H9 (cell line): Measurements from ENCODE around the gene LAMA5. TPM values are rescaled to one million over a fixed set of nuclear protein-coding genes. Genes with fewer than 3 reads are reported as not detected.

Source experiments
- DNase-seq: peaks from one replicate; pipeline ENCODE4 v3.0.0-alpha.2; 2017
- H2AFZ ChIP-seq: one replicate; pipeline ENCODE4 v1.6.1; 2013; ENCODE audit warnings: mild to moderate bottlenecking, low read length, control low read depth, moderate library complexity
- H2AK5ac ChIP-seq: 2 replicates; pipeline ENCODE4 v1.6.1; 2013; ENCODE audit warnings: low read length, control low read depth, mixed read lengths; ENCODE audit not compliant: insufficient read length
- H2BK120ac ChIP-seq: one replicate; pipeline ENCODE4 v1.6.1; 2013; ENCODE audit warnings: low read depth, mild to moderate bottlenecking, low read length, control low read depth, inconsistent platforms; ENCODE audit not compliant: poor library complexity, severe bottlenecking
- H2BK12ac ChIP-seq: 2 replicates; pipeline ENCODE4 v1.6.1; 2013; ENCODE audit warnings: low read length, control low read depth, mixed read lengths, low read depth; ENCODE audit not compliant: insufficient read length
- H2BK15ac ChIP-seq: 2 replicates; pipeline ENCODE4 v1.6.1; 2013; ENCODE audit warnings: low read depth, low read length, control low read depth
- H2BK20ac ChIP-seq: one replicate; pipeline ENCODE4 v1.6.1; 2013; ENCODE audit warnings: low read depth, mild to moderate bottlenecking, low read length, control low read depth, inconsistent platforms; ENCODE audit not compliant: poor library complexity, severe bottlenecking
- H2BK5ac ChIP-seq: 2 replicates; pipeline ENCODE4 v1.6.1; 2013; ENCODE audit warnings: low read length, control low read depth, mixed read lengths; ENCODE audit not compliant: insufficient read length
- H3K14ac ChIP-seq: 2 replicates; pipeline ENCODE4 v1.6.1; 2013; ENCODE audit warnings: low read length, control low read depth; ENCODE audit not compliant: insufficient read depth
- H3K18ac ChIP-seq: 2 replicates; pipeline ENCODE4 v1.6.1; 2013; ENCODE audit warnings: low read depth, mild to moderate bottlenecking, mixed read lengths, low read length, control low read depth; ENCODE audit not compliant: insufficient read length
- H3K23ac ChIP-seq: 2 replicates; pipeline ENCODE4 v1.6.1; 2013; ENCODE audit warnings: low read length, control low read depth, mixed read lengths, low read depth; ENCODE audit not compliant: insufficient read length
- H3K23me2 ChIP-seq: 2 replicates; pipeline ENCODE4 v1.6.1; 2013; ENCODE audit warnings: low read depth, mild to moderate bottlenecking, mixed read lengths, low read length, control low read depth; ENCODE audit not compliant: insufficient read length, poor library complexity, severe bottlenecking
- H3K27ac ChIP-seq: 2 replicates; pipeline ENCODE4 v1.5.1; 2013; ENCODE audit warnings: low read length, control low read depth, mixed read lengths, low read depth; ENCODE audit not compliant: insufficient read length
- H3K27me3 ChIP-seq: 2 replicates; pipeline ENCODE4 v1.6.1; 2013; ENCODE audit warnings: low read length, control low read depth, inconsistent platforms; ENCODE audit not compliant: insufficient read depth
- H3K4ac ChIP-seq: 2 replicates; pipeline ENCODE4 v1.6.1; 2013; ENCODE audit warnings: low read depth, mild to moderate bottlenecking, control low read depth, inconsistent platforms, low read length, moderate library complexity
- H3K4me1 ChIP-seq: 2 replicates; pipeline ENCODE4 v1.6.1; 2013; ENCODE audit warnings: low read length, control low read depth, inconsistent platforms; ENCODE audit not compliant: insufficient read depth
- H3K4me2 ChIP-seq: 2 replicates; pipeline ENCODE4 v1.6.1; 2013; ENCODE audit warnings: low read length, control low read depth, mixed read lengths; ENCODE audit not compliant: insufficient read length, insufficient read depth
- H3K56ac ChIP-seq: 2 replicates; pipeline ENCODE4 v1.6.1; 2013; ENCODE audit warnings: low read depth, mild to moderate bottlenecking, mixed read lengths, low read length, control low read depth; ENCODE audit not compliant: insufficient read length
- H3K79me1 ChIP-seq: 2 replicates; pipeline ENCODE4 v1.6.1; 2013; ENCODE audit warnings: low read depth, mild to moderate bottlenecking, moderate library complexity, low read length, control low read depth, inconsistent platforms; ENCODE audit not compliant: insufficient read depth, poor library complexity, severe bottlenecking
- H3K79me2 ChIP-seq: 2 replicates; pipeline ENCODE4 v1.6.1; 2013; ENCODE audit warnings: low read length, control low read depth, inconsistent platforms; ENCODE audit not compliant: insufficient read depth
- H3K9ac ChIP-seq: 2 replicates; pipeline ENCODE4 v1.6.1; 2013; ENCODE audit warnings: low read length, control low read depth, mixed read lengths; ENCODE audit not compliant: insufficient read length; ENCODE audit errors: extremely low read depth
- H3K9me3 ChIP-seq: one replicate; pipeline ENCODE4 v1.6.1; 2013; ENCODE audit warnings: low read depth, low read length, inconsistent platforms; ENCODE audit not compliant: control insufficient read depth
- H3T11ph ChIP-seq: one replicate; pipeline ENCODE4 v1.6.1; 2013; ENCODE audit warnings: mild to moderate bottlenecking, low read length, control low read depth, inconsistent platforms
- H4K20me1 ChIP-seq: one replicate; pipeline ENCODE4 v1.6.1; 2013; ENCODE audit not compliant: control insufficient read depth, insufficient read length, insufficient read depth
- H4K5ac ChIP-seq: 2 replicates; pipeline ENCODE4 v1.6.1; 2013; ENCODE audit warnings: low read depth, mild to moderate bottlenecking, mixed read lengths, low read length, control low read depth; ENCODE audit not compliant: insufficient read length
- H4K8ac ChIP-seq: replicated peaks from 2 replicates; pipeline ENCODE4 v1.6.1; 2013; ENCODE audit warnings: low read length, control low read depth, mixed read lengths, low read depth; ENCODE audit not compliant: insufficient read length
- H4K91ac ChIP-seq: 2 replicates; pipeline ENCODE4 v1.6.1; 2013; ENCODE audit warnings: low read depth, mild to moderate bottlenecking, moderate library complexity, mixed read lengths, low read length, control low read depth; ENCODE audit not compliant: insufficient read length
- H3K27ac Mint-ChIP-seq, 3 experiments: 2 replicates in 2 of 3; 3 replicates in 1 of 3; pipeline ENCODE4 v1.8.0; 2020 to 2021; ENCODE audit warnings: mixed read lengths in 3 of 3, mild to moderate bottlenecking in 1 of 3, moderate library complexity in 1 of 3
- H3K27me3 Mint-ChIP-seq: 2 replicates; pipeline ENCODE4 v1.8.0; 2021; ENCODE audit warnings: low read depth, mild to moderate bottlenecking, moderate library complexity, mixed read lengths
- H3K36me3 Mint-ChIP-seq, 3 experiments: 2 replicates in 2 of 3; 3 replicates in 1 of 3; pipeline ENCODE4 v1.8.0; 2020 to 2021; ENCODE audit warnings: low read depth in 3 of 3, mixed read lengths in 3 of 3; ENCODE audit not compliant: insufficient read depth in 1 of 3
- H3K4me1 Mint-ChIP-seq, 2 experiments: 2 replicates each; pipeline ENCODE4 v1.8.0; 2020; ENCODE audit warnings: mixed read lengths in 2 of 2
- H3K4me3 Mint-ChIP-seq, 2 experiments: 2 replicates in 1 of 2; 3 replicates in 1 of 2; pipeline ENCODE4 v1.8.0; 2020 to 2021; ENCODE audit warnings: mild to moderate bottlenecking in 2 of 2, mixed read lengths in 2 of 2, moderate library complexity in 1 of 2
- H3K9me3 Mint-ChIP-seq, 2 experiments: 2 replicates in 1 of 2; 3 replicates in 1 of 2; pipeline ENCODE4 v1.8.0; 2020; ENCODE audit warnings: mild to moderate bottlenecking in 2 of 2, mixed read lengths in 2 of 2, moderate library complexity in 1 of 2
- CTCF ChIP-seq: fragments of 200-600 bp; sonication (generic); conservative IDR thresholded peaks from 3 replicates; pipeline ENCODE4 v1.8.0; 2021; ENCODE audit warnings: antibody characterized with exemption, mild to moderate bottlenecking
- WGBS: extraction: QIAGEN DNeasy Blood & Tissue Kit; methylation state at CpG from one replicate; pipeline ENCODE4 v1.1.7; 2013; ENCODE audit warnings: missing lambda C conversion rate, low lambda C conversion rate, mixed read lengths; ENCODE audit not compliant: insufficient read length; ENCODE audit errors: extremely low coverage; 5-methylcytosine and 5-hydroxymethylcytosine counted together
- total RNA-seq: library from RNA; stranded (reverse); gene quantifications from 2 replicates; pipeline ENCODE4 v1.2.1, GENCODE V29; 2021

Gene LAMA5
- total RNA-seq, 1 experiment from 2014 or later = 200 TPM

- Histone ChIP-seq H3K14ac (peak overlapping the region; percentile 57), H3K27me3 (no peaks in the 10 kb centered on the region), H3K4ac (no peak overlapping the region; the same call in 1 of the 2 replicates), H3K9ac (no peak overlapping the region), H2BK5ac (no peak overlapping the region), H2BK120ac (no peak overlapping the region), H3K23ac (no peak overlapping the region), H4K8ac (no peak overlapping the region), H3K18ac (peak overlapping the region; percentile 13), H3K23me2 (peaks cover 20% of the 10 kb centered on the region), H4K91ac (peak overlapping the region; percentile 46), H2BK20ac (no peak overlapping the region), H3K79me1 (peaks cover 3% of the 10 kb centered on the region), H3K79me2 (peaks cover 6% of the 10 kb centered on the region; the same call in 1 of the 2 replicates), H3K27ac (no peak overlapping the region), H3K56ac (no peak overlapping the region), H3K4me2 (no peak overlapping the region), H2BK12ac (no peak overlapping the region), H2AK5ac (no peak overlapping the region), H2BK15ac (no peak overlapping the region), H2AFZ (no peak overlapping the region), H4K20me1 (no peaks in the 10 kb centered on the region), H3T11ph (no peak overlapping the region), H3K4me1 (peaks cover 5% of the 10 kb centered on the region; the same call in 1 of the 2 replicates), H3K9me3 (no peaks in the 10 kb centered on the region), H4K5ac (no peak overlapping the region)
- H3K36me3 Mint-ChIP-seq = peaks cover 0 to 4% (median 2%) of the 10 kb centered on the region in 3 experiments; a peak in 2 of 7 replicates
- peak overlapping the region; percentile 31 to 56; a peak in 2 of 5 replicates for H3K4me3 Mint-ChIP-seq
- no peaks in the 10 kb centered on the region for H3K9me3 Mint-ChIP-seq
- no CpG with 5 or more reads among the region's 22 CpGs for WGBS
- H3K4me1 Mint-ChIP-seq = peaks cover 31 to 57% of the 10 kb centered on the region in 2 experiments
- H3K27ac Mint-ChIP-seq = peak overlapping the region; percentile 77 to 85 (median 80); a peak in 6 of 7 replicates
- TF ChIP-seq CTCF = no peak
- no peaks in the 10 kb centered on the region; the same call in 1 of the 2 replicates for H3K27me3 Mint-ChIP-seq
- peak; percentile 60 for DNase-seq
These were observed 2.9 kb downstream of the LAMA5 start for GRCh38 chr20:62363920-62364851.
